Prostate gland (tissue), 2 donors: Measurements from ENCODE around the gene SCN5A. TPM values are rescaled to one million over a fixed set of nuclear protein-coding genes. Genes with fewer than 3 reads are reported as not detected.

ENCODE experiments used
- DNase-seq: peaks from one replicate; pipeline ENCODE4 v3.0.0-alpha.2; 2019; ENCODE audit warnings: low spot score
- H3K27ac ChIP-seq, 2 donors: fragments of 200-600 bp; sonication (generic); 2 replicates each; pipeline ENCODE4 v1.5.1; 2017 to 2019
- H3K27me3 ChIP-seq: fragments of 200-600 bp; sonication (generic); replicated peaks from 2 replicates; pipeline ENCODE4 v1.5.1; 2019; ENCODE audit not compliant: insufficient read depth
- H3K36me3 ChIP-seq, 2 donors: fragments of 200-600 bp; sonication (generic); 1 replicate in 1 of 2; 2 replicates in 1 of 2; pipeline versions ENCODE4 v1.5.1 to v1.8.1; 2017 to 2019
- H3K4me1 ChIP-seq: fragments of 200-600 bp; sonication (generic); replicated peaks from 2 replicates; pipeline ENCODE4 v1.5.1; 2019
- H3K4me3 ChIP-seq, 2 donors: fragments of 200-600 bp; sonication (generic); 2 replicates each; pipeline ENCODE4 v1.5.1; 2017 to 2019
- H3K9me3 ChIP-seq: fragments of 200-600 bp; sonication (generic); 2 replicates; pipeline ENCODE4 v1.5.1; 2017
- CTCF ChIP-seq, 4 experiments: fragments of 200-600 bp in 2 of 4; fragments of 450-650 bp in 2 of 4; sonication (generic) in 2 of 4; IDR thresholded peaks; 1 replicate in 3 of 4; 2 replicates in 1 of 4; pipeline ENCODE4 v1.5.1; 2016 to 2019; ENCODE audit warnings: antibody characterized with exemption in 4 of 4, mild to moderate bottlenecking in 2 of 4, moderate library complexity in 2 of 4
- POLR2A ChIP-seq: fragments of 450-650 bp; IDR thresholded peaks from one replicate; pipeline ENCODE4 v1.6.1; 2016; ENCODE audit warnings: antibody characterized with exemption, mild to moderate bottlenecking
- POLR2AphosphoS5 ChIP-seq: sonication (generic); formaldehyde crosslinking; IDR thresholded peaks from one replicate; pipeline ENCODE4 v1.6.1; 2017; ENCODE audit warnings: antibody characterized with exemption
- WGBS: methylation state at CpG from one replicate; pipeline ENCODE4 v1.1.5; 2018; 5-methylcytosine and 5-hydroxymethylcytosine counted together
- intact Hi-C: fragments of 100-400 bp; cut with DNase I; formaldehyde crosslinking; loops from one replicate; pipeline ENCODE4 v1.14.2; 2022
- total RNA-seq, 2 donors: library from RNA; depleted of rRNA; stranded (reverse); fragments of >200 nt; gene quantifications; one replicate each; pipeline ENCODE4 v1.1.0, GENCODE V29; 2016

SCN5A gene
- total RNA-seq, 2 donors from 2014 or later: 0.23 to 1.5 TPM

- 90% methylated on average over 30 of the region's 30 CpGs for WGBS
- H3K27ac ChIP-seq: no peak overlapping the region
- H3K4me1 ChIP-seq: no peaks in the 10 kb centered on the region
- no peaks in the 10 kb centered on the region for H3K9me3 ChIP-seq
- TF ChIP-seq CTCF (IDR thresholded peaks at IDR 0.05) (no peak), POLR2A (no peak), POLR2AphosphoS5 (no peak)
- no peaks in the 10 kb centered on the region for H3K27me3 ChIP-seq
- no peaks in the 10 kb centered on the region for H3K36me3 ChIP-seq
- no peak for DNase-seq
- intact Hi-C loops: no loop called here
- H3K4me3 ChIP-seq: no peak overlapping the region
These were observed 98.3 kb downstream of the SCN5A start for GRCh38 chr3:38551026-38551832.

- 96% methylated on average over 30 of the region's 33 CpGs for WGBS
- TF ChIP-seq POLR2AphosphoS5 (no peak), POLR2A (no peak), CTCF (IDR thresholded peaks at IDR 0.05) (no peak)
- Histone ChIP-seq H3K36me3 (no peaks in the 10 kb centered on the region), H3K27me3 (no peaks in the 10 kb centered on the region), H3K4me3 (no peak overlapping the region), H3K27ac (no peak overlapping the region), H3K9me3 (no peaks in the 10 kb centered on the region), H3K4me1 (no peaks in the 10 kb centered on the region)
- intact Hi-C loops: no loop called here
- DNase-seq: no peak
These were observed 99.3 kb downstream of the SCN5A start for GRCh38 chr3:38549957-38550840.

GRCh38 chr3:38549486-38549885 lies 100.0 kb downstream of the SCN5A start:
- 92% methylated on average over 7 of the region's 7 CpGs for WGBS
- Histone ChIP-seq H3K9me3 (no peaks in the 10 kb centered on the region), H3K36me3 (no peaks in the 10 kb centered on the region), H3K4me3 (no peak overlapping the region), H3K4me1 (no peaks in the 10 kb centered on the region), H3K27me3 (no peaks in the 10 kb centered on the region), H3K27ac (no peak overlapping the region)
- intact Hi-C loops: no loop called here
- DNase-seq: no peak
- TF ChIP-seq CTCF (IDR thresholded peaks at IDR 0.05) (no peak), POLR2AphosphoS5 (no peak), POLR2A (no peak)

- DNase-seq: no peak
- WGBS: 81% methylated on average over 9 of the region's 9 CpGs
These were observed 100.4 kb downstream of the SCN5A start for GRCh38 chr3:38549082-38549481.

More at GRCh38 chr3:38549082-38549481, 100.4 kb downstream of the SCN5A start:
- Histone ChIP-seq H3K27ac (no peak overlapping the region), H3K4me3 (no peak overlapping the region), H3K36me3 (no peaks in the 10 kb centered on the region), H3K4me1 (no peaks in the 10 kb centered on the region), H3K9me3 (no peaks in the 10 kb centered on the region), H3K27me3 (no peaks in the 10 kb centered on the region)
- TF ChIP-seq POLR2AphosphoS5 (no peak), CTCF (IDR thresholded peaks at IDR 0.05) (no peak), POLR2A (no peak)
- intact Hi-C loops: no loop called here
